ENCODE results near the gene ALKAL2. TPM values are rescaled to one million over a fixed set of nuclear protein-coding genes. Genes with fewer than 3 reads are reported as not detected.
A peak's percentile ranks its signal among the peaks of the same experiment; 100 is the strongest.

The ALKAL2 gene
- total and polyA plus RNA-seq, 2 of the 13 experiments (the other 11 are each of a cell fraction or from before 2014, with no cell fraction given): 0.22 to 1.7 TPM

DNA sequence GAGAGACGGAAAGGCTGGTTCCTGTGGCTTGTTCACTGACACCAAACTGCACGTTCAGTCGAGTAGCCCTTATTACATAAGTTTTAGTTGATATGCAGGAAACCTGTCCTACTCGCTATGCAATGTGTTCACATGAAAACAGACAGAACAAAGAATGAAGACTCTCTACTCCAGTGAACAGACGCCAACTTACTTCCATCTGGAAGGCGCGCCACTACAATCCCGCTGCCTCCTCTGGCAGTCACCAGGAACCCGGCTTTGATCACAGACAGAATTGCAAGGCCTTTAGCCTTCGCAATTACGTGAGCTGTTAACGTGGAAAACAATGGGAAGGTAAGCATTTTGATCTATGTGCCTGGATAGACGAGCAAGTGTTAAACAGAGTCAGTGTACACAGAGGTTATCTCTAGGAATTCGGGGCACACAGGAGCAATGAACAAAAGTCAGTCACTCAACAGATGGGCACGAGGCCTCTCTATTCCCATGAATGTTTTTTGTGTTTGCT is 38.3 kb downstream of the ALKAL2 start (continued):
- TF ChIP-seq, protein P1, sequence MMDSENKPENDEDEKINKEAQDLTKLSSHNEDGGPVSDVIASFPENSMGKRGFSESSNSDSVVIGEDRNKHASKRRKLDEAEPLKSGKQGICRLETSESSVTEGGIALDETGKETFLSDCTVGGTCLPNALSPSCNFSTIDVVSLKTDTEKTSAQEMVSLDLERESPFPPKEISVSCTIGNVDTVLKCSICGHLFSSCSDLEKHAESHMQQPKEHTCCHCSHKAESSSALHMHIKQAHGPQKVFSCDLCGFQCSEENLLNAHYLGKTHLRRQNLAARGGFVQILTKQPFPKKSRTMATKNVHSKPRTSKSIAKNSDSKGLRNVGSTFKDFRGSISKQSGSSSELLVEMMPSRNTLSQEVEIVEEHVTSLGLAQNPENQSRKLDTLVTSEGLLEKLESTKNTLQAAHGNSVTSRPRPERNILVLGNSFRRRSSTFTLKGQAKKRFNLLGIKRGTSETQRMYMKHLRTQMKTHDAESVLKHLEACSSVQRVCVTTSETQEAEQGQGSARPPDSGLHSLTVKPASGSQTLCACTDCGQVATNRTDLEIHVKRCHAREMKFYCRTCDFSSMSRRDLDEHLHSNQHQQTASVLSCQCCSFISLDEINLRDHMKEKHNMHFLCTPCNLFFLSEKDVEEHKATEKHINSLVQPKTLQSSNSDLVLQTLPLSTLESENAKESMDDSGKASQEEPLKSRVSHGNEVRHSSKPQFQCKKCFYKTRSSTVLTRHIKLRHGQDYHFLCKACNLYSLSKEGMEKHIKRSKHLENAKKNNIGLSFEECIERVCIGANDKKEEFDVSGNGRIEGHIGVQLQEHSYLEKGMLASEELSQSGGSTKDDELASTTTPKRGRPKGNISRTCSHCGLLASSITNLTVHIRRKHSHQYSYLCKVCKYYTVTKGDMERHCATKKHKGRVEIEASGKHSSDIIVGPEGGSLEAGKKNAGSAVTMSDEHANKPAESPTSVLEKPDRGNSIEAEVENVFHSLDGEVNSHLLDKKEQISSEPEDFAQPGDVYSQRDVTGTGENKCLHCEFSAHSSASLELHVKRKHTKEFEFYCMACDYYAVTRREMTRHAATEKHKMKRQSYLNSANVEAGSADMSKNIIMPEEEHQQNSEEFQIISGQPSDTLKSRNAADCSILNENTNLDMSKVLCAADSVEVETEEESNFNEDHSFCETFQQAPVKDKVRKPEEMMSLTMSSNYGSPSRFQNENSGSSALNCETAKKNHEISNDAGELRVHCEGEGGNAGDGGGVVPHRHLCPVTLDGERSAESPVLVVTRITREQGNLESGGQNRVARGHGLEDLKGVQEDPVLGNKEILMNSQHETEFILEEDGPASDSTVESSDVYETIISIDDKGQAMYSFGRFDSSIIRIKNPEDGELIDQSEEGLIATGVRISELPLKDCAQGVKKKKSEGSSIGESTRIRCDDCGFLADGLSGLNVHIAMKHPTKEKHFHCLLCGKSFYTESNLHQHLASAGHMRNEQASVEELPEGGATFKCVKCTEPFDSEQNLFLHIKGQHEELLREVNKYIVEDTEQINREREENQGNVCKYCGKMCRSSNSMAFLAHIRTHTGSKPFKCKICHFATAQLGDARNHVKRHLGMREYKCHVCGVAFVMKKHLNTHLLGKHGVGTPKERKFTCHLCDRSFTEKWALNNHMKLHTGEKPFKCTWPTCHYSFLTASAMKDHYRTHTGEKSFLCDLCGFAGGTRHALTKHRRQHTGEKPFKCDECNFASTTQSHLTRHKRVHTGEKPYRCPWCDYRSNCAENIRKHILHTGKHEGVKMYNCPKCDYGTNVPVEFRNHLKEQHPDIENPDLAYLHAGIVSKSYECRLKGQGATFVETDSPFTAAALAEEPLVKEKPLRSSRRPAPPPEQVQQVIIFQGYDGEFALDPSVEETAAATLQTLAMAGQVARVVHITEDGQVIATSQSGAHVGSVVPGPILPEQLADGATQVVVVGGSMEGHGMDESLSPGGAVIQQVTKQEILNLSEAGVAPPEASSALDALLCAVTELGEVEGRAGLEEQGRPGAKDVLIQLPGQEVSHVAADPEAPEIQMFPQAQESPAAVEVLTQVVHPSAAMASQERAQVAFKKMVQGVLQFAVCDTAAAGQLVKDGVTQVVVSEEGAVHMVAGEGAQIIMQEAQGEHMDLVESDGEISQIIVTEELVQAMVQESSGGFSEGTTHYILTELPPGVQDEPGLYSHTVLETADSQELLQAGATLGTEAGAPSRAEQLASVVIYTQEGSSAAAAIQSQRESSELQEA (CRISPR knock-in tag; IDR thresholded peaks at IDR 0.05; ENCODE audit: not compliant biosample characterization): no peak
- TF ChIP-seq RFX3 (CRISPR knock-in tag; IDR thresholded peaks at IDR 0.05): no peak
- no peak for TF ChIP-seq ZNF550 (CRISPR knock-in tag; IDR thresholded peaks at IDR 0.05; ENCODE audit: borderline replicate concordance)
- no peak for TF ChIP-seq SP1 (IDR thresholded peaks at IDR 0.05)
- TF ChIP-seq SP1 (CRISPR knock-in tag; IDR thresholded peaks at IDR 0.05): peak; percentile 34; the same call in 1 of the 2 replicates
- 0 out of 2 replicates have a peak, but pooled peaks have one; percentile 41 for TF ChIP-seq CENPT (CRISPR knock-in tag; IDR thresholded peaks at IDR 0.05; ENCODE audit: low read depth)
- no peak; the same call in 1 of the 2 replicates for TF ChIP-seq ZBTB21 (CRISPR knock-in tag; IDR thresholded peaks at IDR 0.05)
- no peak for TF ChIP-seq RFXANK (CRISPR knock-in tag; IDR thresholded peaks at IDR 0.05)
- no peak for TF ChIP-seq ZNF672 (CRISPR knock-in tag; IDR thresholded peaks at IDR 0.05)
- peak; percentile 66; the same call in 1 of the 2 replicates for TF ChIP-seq KDM3A (CRISPR knock-in tag; IDR thresholded peaks at IDR 0.05; ENCODE audit: low read depth)
- TF ChIP-seq SKI (IDR thresholded peaks at IDR 0.05; ENCODE audit: partially characterized antibody): peak; percentile 90
- TF ChIP-seq TOE1 (CRISPR knock-in tag; IDR thresholded peaks at IDR 0.05): peak; percentile 62; the same call in 1 of the 2 replicates
- TF ChIP-seq, protein P2, sequence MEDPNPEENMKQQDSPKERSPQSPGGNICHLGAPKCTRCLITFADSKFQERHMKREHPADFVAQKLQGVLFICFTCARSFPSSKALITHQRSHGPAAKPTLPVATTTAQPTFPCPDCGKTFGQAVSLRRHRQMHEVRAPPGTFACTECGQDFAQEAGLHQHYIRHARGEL (CRISPR knock-in tag; IDR thresholded peaks at IDR 0.05): no peak
- no peak for TF ChIP-seq NFKB2 (CRISPR knock-in tag; IDR thresholded peaks at IDR 0.05; ENCODE audit: borderline replicate concordance)
- TF ChIP-seq GLI4 (CRISPR knock-in tag; IDR thresholded peaks at IDR 0.05; ENCODE audit: borderline replicate concordance): no peak
- peak; percentile 72 for TF ChIP-seq ETV5 (CRISPR knock-in tag; IDR thresholded peaks at IDR 0.05; ENCODE audit: borderline replicate concordance)
- TF ChIP-seq ATF1 (CRISPR knock-in tag; IDR thresholded peaks at IDR 0.05): peak; percentile 59
- TF ChIP-seq ELF1 (CRISPR knock-in tag; IDR thresholded peaks at IDR 0.05): peak; percentile 47
- TF ChIP-seq ZNF232 (CRISPR knock-in tag; IDR thresholded peaks at IDR 0.05; ENCODE audit: borderline replicate concordance): peak; percentile 91
- TF ChIP-seq SOX6 (IDR thresholded peaks at IDR 0.05): no peak
- TF ChIP-seq SOX6 (CRISPR knock-in tag; IDR thresholded peaks at IDR 0.05): peak; percentile 100
- TF ChIP-seq ZNF136 (CRISPR knock-in tag; IDR thresholded peaks at IDR 0.05; ENCODE audit: low read depth): peak; percentile 70; the same call in 1 of the 2 replicates
- TF ChIP-seq ZIK1 (CRISPR knock-in tag; IDR thresholded peaks at IDR 0.05; ENCODE audit: borderline replicate concordance, low read depth): no peak
- TF ChIP-seq NR2F1 (CRISPR knock-in tag; IDR thresholded peaks at IDR 0.05): peak; percentile 77 to 82
- TF ChIP-seq GABPA (IDR thresholded peaks at IDR 0.05; ENCODE audit: low read depth, low read length): no peak
- TF ChIP-seq GABPA (CRISPR knock-in tag; IDR thresholded peaks at IDR 0.05; ENCODE audit: low read depth): peak; percentile 58; the same call in 1 of the 2 replicates

All from HepG2 (cell line).